Prostate gland (tissue), 2 donors: ENCODE data around the gene UBAC2.
"Not testable (repeated sequence)": the region's sequence is repeated elsewhere in the genome, so short reads cannot be mapped to it uniquely, and the experiment has no call there.

Experiments
- CTCF ChIP-seq, 4 experiments: fragments of 200-600 bp in 2 of 4; fragments of 450-650 bp in 2 of 4; sonication (generic) in 2 of 4; IDR thresholded peaks; 1 replicate in 3 of 4; 2 replicates in 1 of 4; pipeline ENCODE4 v1.5.1; 2016 to 2019; ENCODE audit warnings: antibody characterized with exemption in 4 of 4, mild to moderate bottlenecking in 2 of 4, moderate library complexity in 2 of 4
- POLR2A ChIP-seq: fragments of 450-650 bp; IDR thresholded peaks from one replicate; pipeline ENCODE4 v1.6.1; 2016; ENCODE audit warnings: antibody characterized with exemption, mild to moderate bottlenecking

- TF ChIP-seq CTCF (IDR thresholded peaks at IDR 0.05); POLR2A: not testable (repeated sequence)
Measured at GRCh38 chr13:99393391-99393790, 192.7 kb downstream of the UBAC2 start.
